ENCODE data around the gene MRPS18C.
"Not testable (repeated sequence)": the region's sequence is repeated elsewhere in the genome, so short reads cannot be mapped to it uniquely, and the experiment has no call there.

Gene MRPS18C

GRCh38 chr4:83498187-83498586 is 42.3 kb downstream of the MRPS18C start:
- no peak for DNase-seq

- DNase-seq: not testable (repeated sequence)
Observed at GRCh38 chr4:83501671-83502070, 45.8 kb downstream of the MRPS18C start.

GRCh38 chr4:83503974-83504373 is 48.1 kb downstream of the MRPS18C start:
- no peak for DNase-seq

- DNase-seq: no peak
Observed at GRCh38 chr4:83504503-83504902, 48.6 kb downstream of the MRPS18C start.

- DNase-seq: no peak
Observed at GRCh38 chr4:83504996-83505395, 49.1 kb downstream of the MRPS18C start.

- peak; percentile 16 for DNase-seq
Observed at GRCh38 chr4:83509156-83509585, 53.3 kb downstream of the MRPS18C start.

- DNase-seq: no peak
Observed at GRCh38 chr4:83510442-83510841, 54.6 kb downstream of the MRPS18C start.
